HepG2 (cell line): ENCODE measurements around the gene SLC23A2. TPM values are rescaled to one million over a fixed set of nuclear protein-coding genes. Genes with fewer than 3 reads are reported as not detected.
A peak's percentile ranks its signal among the peaks of the same experiment; 100 is the strongest.

Experiments used
- AKAP8 ChIP-seq: sonication (generic); formaldehyde crosslinking; IDR thresholded peaks from 2 replicates; pipeline ENCODE4 v1.5.1; 2020; ENCODE audit warnings: mild to moderate bottlenecking, missing genetic modification reagents
- DMTF1 ChIP-seq: sonication (generic); formaldehyde crosslinking; IDR thresholded peaks from 2 replicates; pipeline ENCODE4 v1.4.0; 2020; ENCODE audit warnings: mild to moderate bottlenecking, missing genetic modification reagents
- GTF2F1 ChIP-seq: fragments of 150-350 bp; IDR thresholded peaks from 2 replicates; pipeline ENCODE4 v1.6.1; 2014; ENCODE audit warnings: low read length
- ISX ChIP-seq: sonication (generic); formaldehyde crosslinking; conservative IDR thresholded peaks from 2 replicates; pipeline ENCODE4 v1.5.0; 2020; ENCODE audit warnings: missing genetic modification reagents
- KDM5B ChIP-seq: sonication (generic); formaldehyde crosslinking; IDR thresholded peaks from 2 replicates; pipeline ENCODE4 v1.4.0; 2020; ENCODE audit warnings: missing genetic modification reagents, mild to moderate bottlenecking, borderline replicate concordance
- MLX ChIP-seq: IDR thresholded peaks from 2 replicates; pipeline ENCODE4 v1.6.1; 2016
- NFATC3 ChIP-seq: sonication (generic); formaldehyde crosslinking; IDR thresholded peaks from 2 replicates; pipeline ENCODE4 v1.5.1; 2020; ENCODE audit warnings: mild to moderate bottlenecking, missing genetic modification reagents
- NR2F6 ChIP-seq, 2 experiments: IDR thresholded peaks; 2 replicates each; pipeline ENCODE4 v1.6.1; 2016; ENCODE audit warnings: antibody characterized with exemption in 1 of 2, mild to moderate bottlenecking in 1 of 2
- RBAK ChIP-seq: sonication (generic); formaldehyde crosslinking; IDR thresholded peaks from 2 replicates; pipeline ENCODE4 v1.5.1; 2020; ENCODE audit warnings: mild to moderate bottlenecking, missing genetic modification reagents
- REXO4 ChIP-seq: sonication (generic); formaldehyde crosslinking; IDR thresholded peaks from 2 replicates; pipeline ENCODE4 v1.8.0; 2022; ENCODE audit warnings: missing genetic modification reagents, mild to moderate bottlenecking, borderline replicate concordance
- SMARCE1 ChIP-seq: fragments of 450-650 bp; IDR thresholded peaks from 2 replicates; pipeline ENCODE4 v1.6.1; 2017; ENCODE audit warnings: borderline replicate concordance
- SNRNP70 ChIP-seq: fragments of 200-400 bp; formaldehyde crosslinking; IDR thresholded peaks from 2 replicates; pipeline ENCODE4 v1.6.1; 2017; ENCODE audit warnings: mild to moderate bottlenecking, low read depth, low read length, moderate library complexity
- TOE1 ChIP-seq: sonication (generic); formaldehyde crosslinking; IDR thresholded peaks from 2 replicates; pipeline ENCODE4 v1.4.0; 2020; ENCODE audit warnings: mild to moderate bottlenecking, missing genetic modification reagents
- ZFP90 ChIP-seq: sonication (generic); formaldehyde crosslinking; IDR thresholded peaks from 2 replicates; pipeline ENCODE4 v1.8.0; 2022; ENCODE audit warnings: missing genetic modification reagents, mild to moderate bottlenecking, inconsistent platforms, borderline replicate concordance
- ZNF235 ChIP-seq: sonication (generic); formaldehyde crosslinking; IDR thresholded peaks from 2 replicates; pipeline ENCODE4 v1.8.1; 2023; ENCODE audit warnings: mild to moderate bottlenecking, missing genetic modification reagents, borderline replicate concordance
- ZNF256 ChIP-seq: sonication (generic); formaldehyde crosslinking; conservative IDR thresholded peaks from 2 replicates; pipeline ENCODE4 v1.4.0; 2020; ENCODE audit warnings: missing genetic modification reagents
- ZNF326 ChIP-seq: sonication (generic); formaldehyde crosslinking; IDR thresholded peaks from 2 replicates; pipeline ENCODE4 v1.4.0; 2020; ENCODE audit warnings: missing genetic modification reagents, borderline replicate concordance
- ZNF333 ChIP-seq: sonication (generic); formaldehyde crosslinking; IDR thresholded peaks from 2 replicates; pipeline ENCODE4 v1.4.0; 2020; ENCODE audit warnings: mild to moderate bottlenecking, missing genetic modification reagents, borderline replicate concordance
- ZNF354B ChIP-seq: sonication (generic); formaldehyde crosslinking; IDR thresholded peaks from 2 replicates; pipeline ENCODE4 v1.8.0; 2022; ENCODE audit warnings: mild to moderate bottlenecking, missing genetic modification reagents
- ZNF580 ChIP-seq: IDR thresholded peaks from 2 replicates; pipeline ENCODE4 v1.6.1; 2016; ENCODE audit warnings: low read depth, borderline replicate concordance
- ZNF660 ChIP-seq: sonication (generic); formaldehyde crosslinking; IDR thresholded peaks from 2 replicates; pipeline ENCODE4 v1.5.1; 2020; ENCODE audit warnings: mild to moderate bottlenecking, low read depth, missing genetic modification reagents, borderline replicate concordance
- ZNF780A ChIP-seq: sonication (generic); formaldehyde crosslinking; IDR thresholded peaks from 2 replicates; pipeline ENCODE4 v1.8.0; 2022; ENCODE audit warnings: mild to moderate bottlenecking, missing genetic modification reagents, moderate library complexity
- ZNF784 ChIP-seq: sonication (generic); formaldehyde crosslinking; IDR thresholded peaks from 2 replicates; pipeline ENCODE4 v1.5.1; 2020; ENCODE audit warnings: missing genetic modification reagents, mild to moderate bottlenecking, borderline replicate concordance
- ZNF879 ChIP-seq: sonication (generic); formaldehyde crosslinking; IDR thresholded peaks from 2 replicates; pipeline ENCODE4 v1.8.1; 2023; ENCODE audit warnings: missing genetic modification reagents
- polyA plus RNA-seq, 8 experiments: library from polyadenylated mRNA; depleted of rRNA in 3 of 8; stranded (reverse) in 7 of 8; unstranded in 1 of 8; fragments of >200 nt; fragmentation: Illumina TruSeq in 4 of 8; extraction: Trizol in 4 of 8; gene quantifications; 2 replicates each; pipeline versions ENCODE4 v1.2.1 to v1.2.3, GENCODE V29; 2011 to 2016; ENCODE audit warnings: low read depth in 4 of 8, missing spikeins in 1 of 8, mixed read lengths in 1 of 8; ENCODE audit not compliant: insufficient read depth in 1 of 8
- total RNA-seq, 5 experiments: library from RNA; depleted of rRNA; stranded (reverse); fragments of >200 nt; fragmentation: Illumina TruSeq; extraction: Trizol; gene quantifications; 2 replicates each; pipeline ENCODE4 v1.2.3, GENCODE V29; 2016; ENCODE audit warnings: low read depth in 1 of 5
- TF ChIP-seq, protein P1 (sequence below): sonication (generic); formaldehyde crosslinking; IDR thresholded peaks from 2 replicates; pipeline ENCODE4 v1.4.0; 2020; ENCODE audit warnings: missing genetic modification reagents, low read depth, mild to moderate bottlenecking, borderline replicate concordance

The SLC23A2 gene
- total and polyA plus RNA-seq, 2 of the 13 experiments (the other 11 are each of a cell fraction or from before 2014, with no cell fraction given): 42.2 to 51.2 TPM

DNA sequence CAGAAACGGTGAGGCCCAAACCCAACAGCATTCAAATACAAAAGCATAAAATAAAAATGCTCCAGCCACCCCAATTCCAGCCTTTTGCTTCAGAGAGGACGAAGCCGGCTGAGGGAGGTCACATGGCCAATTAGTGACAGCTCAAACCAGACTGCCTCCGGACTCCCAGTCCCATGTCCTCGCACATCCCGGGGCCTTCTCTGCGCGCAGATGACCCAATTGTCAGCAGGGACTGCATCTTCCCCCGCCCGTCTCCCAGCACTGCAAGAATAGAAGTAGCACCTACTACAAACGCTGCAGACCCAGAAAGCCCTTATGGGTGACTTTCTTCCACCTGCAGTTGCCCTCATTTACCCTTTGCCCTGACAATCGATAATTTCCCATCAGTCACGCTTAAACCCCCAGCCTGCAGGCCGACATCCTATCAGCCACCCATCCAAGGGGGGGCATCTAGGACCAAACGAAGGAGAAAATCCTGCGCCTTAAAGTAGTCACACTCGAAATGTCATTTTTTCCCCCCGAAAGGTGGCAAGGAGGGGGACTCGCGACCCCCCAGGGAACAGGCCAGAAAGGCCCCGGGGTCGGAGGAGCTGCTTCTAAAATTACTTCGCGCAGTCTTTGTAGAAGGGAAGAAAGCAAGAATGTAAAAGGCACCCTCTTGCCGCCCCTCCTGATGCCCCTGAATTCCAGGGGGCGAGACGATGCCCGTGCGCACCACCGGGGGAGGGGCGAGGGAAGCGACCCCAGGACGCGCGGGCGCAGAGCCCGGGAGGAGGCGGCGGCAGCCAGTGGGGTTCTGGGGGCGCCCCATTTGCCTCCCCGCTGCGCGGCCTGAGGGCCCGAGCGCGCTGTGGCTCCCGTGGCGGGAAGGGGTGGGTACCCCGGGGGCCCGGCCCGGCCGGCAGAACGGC is 792 bp downstream of the SLC23A2 start (continued):
- TF ChIP-seq DMTF1 (CRISPR knock-in tag): no peak; the same call in 1 of the 2 replicates
- TF ChIP-seq ZNF256 (CRISPR knock-in tag): no peak; the same call in 1 of the 2 replicates
- no peak for TF ChIP-seq ZNF780A (CRISPR knock-in tag)
- no peak for TF ChIP-seq SMARCE1
- TF ChIP-seq ZNF235 (CRISPR knock-in tag): no peak
- no peak for TF ChIP-seq REXO4
- TF ChIP-seq MLX (CRISPR knock-in tag): peak; percentile 12; the same call in 1 of the 2 replicates
- TF ChIP-seq KDM5B (CRISPR knock-in tag): peak; percentile 74; the same call in 1 of the 2 replicates
- 0 out of 2 replicates have a peak, but pooled peaks have one; percentile 13 for TF ChIP-seq ZNF333 (CRISPR knock-in tag)
- peak; percentile 72 for TF ChIP-seq NR2F6 (IDR thresholded peaks at IDR 0.05)
- peak; percentile 71 for TF ChIP-seq NR2F6 (CRISPR knock-in tag; IDR thresholded peaks at IDR 0.05)
- TF ChIP-seq ZNF660: no peak
- no peak for TF ChIP-seq TOE1 (CRISPR knock-in tag)
- TF ChIP-seq AKAP8 (CRISPR knock-in tag): no peak
- no peak for TF ChIP-seq ISX
- TF ChIP-seq RBAK (CRISPR knock-in tag): no peak
- no peak for TF ChIP-seq SNRNP70
- TF ChIP-seq ZNF326: no peak
- TF ChIP-seq ZNF354B (CRISPR knock-in tag): 0 out of 2 replicates have a peak, but pooled peaks have one; percentile 50
- TF ChIP-seq, protein P1, sequence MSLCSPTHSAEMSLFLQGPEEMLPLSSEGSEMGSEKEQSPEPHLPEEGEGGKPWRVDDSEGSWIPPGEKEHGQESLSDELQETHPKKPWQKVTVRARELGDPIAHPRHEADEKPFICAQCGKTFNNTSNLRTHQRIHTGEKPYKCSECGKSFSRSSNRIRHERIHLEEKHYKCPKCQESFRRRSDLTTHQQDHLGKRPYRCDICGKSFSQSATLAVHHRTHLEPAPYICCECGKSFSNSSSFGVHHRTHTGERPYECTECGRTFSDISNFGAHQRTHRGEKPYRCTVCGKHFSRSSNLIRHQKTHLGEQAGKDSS (CRISPR knock-in tag): peak; percentile 46; the same call in 1 of the 2 replicates
- peak; percentile 95 for TF ChIP-seq ZNF879 (CRISPR knock-in tag)
- TF ChIP-seq NFATC3 (CRISPR knock-in tag): no peak
- TF ChIP-seq ZNF580 (CRISPR knock-in tag): peak; percentile 64; the same call in 1 of the 2 replicates
- TF ChIP-seq ZFP90 (CRISPR knock-in tag): peak; percentile 87; the same call in 1 of the 2 replicates
- TF ChIP-seq ZNF784 (CRISPR knock-in tag): no peak
- no peak for TF ChIP-seq GTF2F1
